Chondrocyte (in vitro differentiated cells): ENCODE results near the gene MFSD12. TPM values are rescaled to one million over a fixed set of nuclear protein-coding genes. Genes with fewer than 3 reads are reported as not detected.
"Not testable (repeated sequence)": the region's sequence is repeated elsewhere in the genome, so short reads cannot be mapped to it uniquely, and the experiment has no call there.

Experiments used
- DNase-seq: peaks from one replicate; pipeline ENCODE4 v3.0.0; 2021; ENCODE audit warnings: mixed read lengths, low spot score
- H3K27ac Mint-ChIP-seq: one replicate; pipeline ENCODE4 v1.8.0; 2021; ENCODE audit warnings: mild to moderate bottlenecking, moderate library complexity, mixed read lengths; ENCODE audit not compliant: unreplicated experiment
- H3K27me3 Mint-ChIP-seq: 2 replicates; pipeline ENCODE4 v1.8.0; 2021; ENCODE audit warnings: low read depth, mixed read lengths
- H3K36me3 Mint-ChIP-seq: 2 replicates; pipeline ENCODE4 v1.8.0; 2021; ENCODE audit warnings: low read depth, mixed read lengths
- H3K4me1 Mint-ChIP-seq: 2 replicates; pipeline ENCODE4 v1.8.0; 2021; ENCODE audit warnings: low read depth, mild to moderate bottlenecking, mixed read lengths
- H3K4me3 Mint-ChIP-seq: one replicate; pipeline ENCODE4 v1.8.0; 2021; ENCODE audit warnings: mild to moderate bottlenecking, moderate library complexity, mixed read lengths; ENCODE audit not compliant: unreplicated experiment
- H3K9me3 Mint-ChIP-seq: 2 replicates; pipeline ENCODE4 v1.8.0; 2021; ENCODE audit warnings: low read depth, mixed read lengths
- total RNA-seq: library from RNA; stranded (reverse); gene quantifications from 3 replicates; pipeline ENCODE4 v1.2.1, GENCODE V29; 2021
- TF ChIP-seq, protein P1 (sequence below): fragments of 200-600 bp; sonication (generic); IDR thresholded peaks from 2 replicates; pipeline ENCODE4 v1.5.0; 2021; ENCODE audit warnings: antibody characterized with exemption, mild to moderate bottlenecking, moderate library complexity

Gene MFSD12
- total RNA-seq, 1 donor from 2014 or later, result 98.4 TPM

DNA sequence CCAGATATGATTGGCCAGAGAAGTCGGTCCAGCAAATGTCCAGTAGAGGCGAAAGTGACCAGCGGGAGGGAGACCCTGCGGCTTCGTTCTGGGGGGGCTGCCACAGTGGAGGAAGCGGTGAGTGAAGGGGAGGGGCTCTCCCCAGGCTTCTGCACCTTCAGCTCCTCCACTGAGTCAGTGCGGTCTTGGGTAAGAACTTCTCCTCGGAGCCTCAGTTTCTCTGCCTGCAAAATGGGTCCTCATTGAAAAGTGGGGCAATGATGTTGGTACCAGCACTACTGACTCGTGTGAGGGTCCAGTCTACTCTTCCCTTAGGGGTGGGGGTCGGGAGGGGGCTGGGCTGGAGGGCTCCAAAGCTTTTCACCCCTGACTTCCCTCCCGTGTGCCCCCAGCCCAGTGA is 32.1 kb upstream of the MFSD12 start:
- peaks cover 5% of the 10 kb centered on the region for H3K27me3 Mint-ChIP-seq
- TF ChIP-seq, protein P1, sequence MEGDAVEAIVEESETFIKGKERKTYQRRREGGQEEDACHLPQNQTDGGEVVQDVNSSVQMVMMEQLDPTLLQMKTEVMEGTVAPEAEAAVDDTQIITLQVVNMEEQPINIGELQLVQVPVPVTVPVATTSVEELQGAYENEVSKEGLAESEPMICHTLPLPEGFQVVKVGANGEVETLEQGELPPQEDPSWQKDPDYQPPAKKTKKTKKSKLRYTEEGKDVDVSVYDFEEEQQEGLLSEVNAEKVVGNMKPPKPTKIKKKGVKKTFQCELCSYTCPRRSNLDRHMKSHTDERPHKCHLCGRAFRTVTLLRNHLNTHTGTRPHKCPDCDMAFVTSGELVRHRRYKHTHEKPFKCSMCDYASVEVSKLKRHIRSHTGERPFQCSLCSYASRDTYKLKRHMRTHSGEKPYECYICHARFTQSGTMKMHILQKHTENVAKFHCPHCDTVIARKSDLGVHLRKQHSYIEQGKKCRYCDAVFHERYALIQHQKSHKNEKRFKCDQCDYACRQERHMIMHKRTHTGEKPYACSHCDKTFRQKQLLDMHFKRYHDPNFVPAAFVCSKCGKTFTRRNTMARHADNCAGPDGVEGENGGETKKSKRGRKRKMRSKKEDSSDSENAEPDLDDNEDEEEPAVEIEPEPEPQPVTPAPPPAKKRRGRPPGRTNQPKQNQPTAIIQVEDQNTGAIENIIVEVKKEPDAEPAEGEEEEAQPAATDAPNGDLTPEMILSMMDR, result no peak
- no peak for DNase-seq
- no peaks in the 10 kb centered on the region for H3K36me3 Mint-ChIP-seq
- H3K9me3 Mint-ChIP-seq, result no peaks in the 10 kb centered on the region
- no peak overlapping the region for H3K27ac Mint-ChIP-seq
- no peak overlapping the region for H3K4me3 Mint-ChIP-seq
- H3K4me1 Mint-ChIP-seq, result no peaks in the 10 kb centered on the region

DNA sequence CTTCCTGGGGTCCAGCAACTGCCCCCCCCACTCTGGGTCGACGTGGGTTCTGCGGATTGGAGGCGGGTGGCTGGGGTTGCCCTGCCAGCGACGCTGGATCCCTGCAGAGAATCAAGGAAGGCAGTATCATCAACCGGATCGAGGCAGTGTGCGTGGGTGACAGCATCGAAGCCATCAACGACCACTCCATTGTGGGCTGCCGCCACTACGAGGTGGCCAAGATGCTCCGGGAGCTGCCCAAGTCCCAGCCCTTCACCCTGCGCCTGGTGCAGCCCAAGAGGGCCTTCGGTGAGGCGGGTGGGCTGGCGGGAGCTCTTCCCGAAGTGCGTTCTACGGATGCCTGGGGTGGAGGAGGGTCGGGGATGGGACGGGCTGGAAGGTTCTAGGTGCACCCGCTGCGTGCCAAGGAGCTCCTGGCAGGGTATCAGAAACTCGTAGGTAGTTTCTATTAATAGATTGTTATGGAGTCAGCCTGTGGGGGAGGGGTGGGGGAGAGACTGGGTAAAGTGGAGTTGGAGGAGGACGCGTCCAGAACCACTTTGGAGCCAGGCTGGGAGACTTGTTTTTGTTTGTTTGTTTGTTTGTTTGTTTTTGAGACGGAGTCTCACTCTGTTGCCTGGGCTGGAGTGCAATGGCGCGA is 29.4 kb upstream of the MFSD12 start:
- Mint-ChIP-seq H3K36me3 (no peaks in the 10 kb centered on the region), H3K9me3 (no peaks in the 10 kb centered on the region), H3K27ac (no peak overlapping the region), H3K4me1 (no peaks in the 10 kb centered on the region), H3K27me3 (peaks cover 2% of the 10 kb centered on the region), H3K4me3 (no peak overlapping the region)
- DNase-seq, result no peak
- TF ChIP-seq, protein P1, result no peak

DNA sequence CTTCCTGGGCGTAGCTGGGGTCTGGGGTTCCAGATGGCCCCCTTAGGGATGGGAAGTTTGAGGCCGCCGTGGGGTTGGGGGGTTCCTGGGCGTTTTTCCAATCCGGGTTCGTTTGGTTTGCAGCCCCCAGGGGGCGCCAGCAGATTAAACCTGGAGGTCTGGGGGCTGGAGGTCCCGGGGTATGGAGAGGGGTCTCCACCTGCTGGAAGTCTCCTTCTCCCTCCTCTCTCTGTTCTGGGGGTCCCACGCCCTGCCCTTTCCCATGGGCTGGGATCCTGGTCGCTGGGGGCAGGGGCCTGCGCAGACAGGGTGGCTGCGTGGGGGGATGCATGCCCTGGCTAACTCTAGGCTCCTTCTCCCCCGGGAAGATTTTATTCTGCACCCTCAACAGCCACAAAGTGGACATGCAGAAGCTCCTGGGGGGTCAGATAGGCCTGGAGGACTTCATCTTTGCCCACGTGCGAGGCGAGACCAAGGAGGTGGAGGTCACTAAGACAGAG is 28.8 kb upstream of the MFSD12 start:
- H3K9me3 Mint-ChIP-seq, result no peaks in the 10 kb centered on the region
- peak overlapping the region; percentile 22 for H3K4me3 Mint-ChIP-seq
- TF ChIP-seq, protein P1, result peak; percentile 83
- H3K27me3 Mint-ChIP-seq, result peaks cover 2% of the 10 kb centered on the region
- H3K4me1 Mint-ChIP-seq, result no peaks in the 10 kb centered on the region
- H3K36me3 Mint-ChIP-seq, result no peaks in the 10 kb centered on the region
- DNase-seq, result no peak
- H3K27ac Mint-ChIP-seq, result no peak overlapping the region

DNA sequence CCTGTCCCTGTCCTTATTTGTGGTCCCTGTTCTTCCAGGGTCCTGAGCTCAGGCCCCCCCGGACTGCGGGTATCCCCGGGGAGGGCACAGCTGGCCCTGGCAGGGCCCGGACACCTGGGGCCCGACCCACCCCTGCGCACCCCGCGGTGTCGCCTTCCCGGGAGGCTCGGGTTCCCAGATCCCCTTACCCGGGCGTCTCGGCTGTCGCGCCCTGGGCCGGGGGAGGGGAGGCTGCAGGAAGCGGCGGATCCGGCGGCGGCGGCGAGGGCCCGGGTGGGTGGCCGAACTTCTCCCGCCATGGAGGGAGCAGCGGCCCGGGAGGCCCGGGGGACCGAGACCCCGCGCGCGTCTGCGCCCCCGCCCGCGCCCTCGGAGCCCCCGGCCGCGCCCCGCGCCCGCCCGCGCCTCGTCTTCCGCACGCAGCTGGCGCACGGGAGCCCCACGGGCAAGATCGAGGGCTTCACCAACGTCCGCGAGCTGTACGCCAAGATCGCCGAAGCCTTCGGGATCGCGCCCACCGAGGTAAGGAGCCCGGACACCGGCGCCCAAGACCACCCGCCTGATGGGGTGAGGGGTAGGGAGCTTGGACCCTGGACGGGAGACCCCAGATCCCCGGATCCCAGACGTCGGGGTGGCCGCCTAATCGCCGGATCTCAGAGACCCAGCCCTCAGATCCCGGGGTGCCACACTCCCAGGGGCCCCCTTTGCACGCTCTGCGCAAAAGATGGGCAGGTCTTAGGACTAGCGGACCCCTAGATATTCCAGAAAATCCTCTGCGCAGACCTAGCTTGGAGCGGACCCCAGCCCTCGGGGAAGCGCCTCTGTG is 28.1 kb upstream of the MFSD12 start, which contains the start of gene GIPC3:
Gene GIPC3 (plus strand): TSS at position 178 of the 826 bp plus-strand sequence. CDS start 120 bp downstream, at position 298.
- DNase-seq, result no peak
- Mint-ChIP-seq H3K4me3 (peak within 1 kb of the TSS; percentile 22), H3K36me3 (no peaks in the 10 kb centered on the region), H3K9me3 (no peaks in the 10 kb centered on the region), H3K27me3 (peaks cover 2% of the 10 kb centered on the region), H3K4me1 (peaks cover 6% of the 10 kb centered on the region), H3K27ac (no peak within 1 kb of the TSS)
- TF ChIP-seq, protein P1, result no peak

DNA sequence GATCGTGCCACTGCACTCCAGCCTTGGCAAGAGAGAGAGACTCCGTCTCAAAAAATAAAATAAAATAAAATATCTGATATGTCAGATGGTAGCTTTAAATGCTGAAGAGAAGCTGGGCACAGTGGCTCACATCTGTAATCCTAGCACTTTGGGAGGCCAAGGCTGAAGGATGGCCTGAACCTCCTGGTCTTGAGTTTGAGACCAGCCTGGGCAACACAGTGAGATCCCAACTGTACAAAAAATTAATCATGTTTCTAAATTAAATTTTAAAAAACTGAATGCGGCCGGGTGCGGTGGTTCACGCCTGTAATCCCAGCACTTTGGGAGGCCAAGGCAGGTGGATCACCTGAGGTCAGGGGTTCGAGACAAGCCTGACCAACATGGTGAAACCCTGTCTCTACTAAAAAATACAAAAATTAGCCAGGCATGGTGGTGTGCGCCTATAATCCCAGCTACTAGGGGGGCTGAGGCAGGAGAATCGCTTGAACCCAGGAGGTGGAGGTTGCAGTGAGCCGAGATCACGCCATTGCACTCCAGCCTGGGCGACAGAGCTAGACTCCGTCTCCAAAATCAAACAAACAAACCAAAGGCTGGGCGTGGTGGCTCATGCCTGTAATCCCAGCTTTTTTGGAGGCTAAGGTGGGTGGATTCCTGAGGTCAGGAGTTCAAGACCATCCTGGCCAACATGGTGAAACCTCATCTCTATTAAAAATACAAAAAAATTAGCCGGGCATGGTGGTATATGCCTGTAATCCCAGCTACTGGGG is 26.8 kb upstream of the MFSD12 start:
- not testable (repeated sequence) for H3K27ac Mint-ChIP-seq

DNA sequence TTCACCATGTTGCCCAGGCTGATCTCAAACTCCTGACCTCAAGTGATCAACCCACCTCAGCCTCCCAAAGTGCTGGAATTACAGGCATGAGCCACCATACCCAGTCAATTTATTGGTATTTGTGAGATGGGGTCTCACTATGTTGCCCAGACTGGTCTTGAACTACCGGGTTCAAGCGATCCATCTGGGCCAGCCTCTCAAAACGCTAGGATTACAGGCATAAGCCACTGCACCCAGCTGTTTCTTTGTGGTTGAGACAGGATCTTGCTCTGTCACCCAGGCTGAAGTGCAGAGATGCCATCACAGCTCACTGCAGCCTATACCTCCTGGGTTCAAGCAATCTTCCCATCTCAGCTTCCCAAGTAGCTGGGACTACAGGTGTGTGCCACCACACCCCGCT is 24.4 kb upstream of the MFSD12 start:
- not testable (repeated sequence) for H3K27ac Mint-ChIP-seq, H3K4me3 Mint-ChIP-seq, H3K9me3 Mint-ChIP-seq, DNase-seq, H3K27me3 Mint-ChIP-seq, H3K36me3 Mint-ChIP-seq
- peaks cover 19% of the 10 kb centered on the region for H3K4me1 Mint-ChIP-seq

More for the DNA sequence above, 26.8 kb upstream of the MFSD12 start:
- H3K4me1 Mint-ChIP-seq, result peaks cover 19% of the 10 kb centered on the region
- H3K4me3 Mint-ChIP-seq, H3K36me3 Mint-ChIP-seq, H3K27me3 Mint-ChIP-seq, H3K9me3 Mint-ChIP-seq, DNase-seq: not testable (repeated sequence)
